Measurements from ENCODE around the gene FABP1.

The FABP1 gene

GRCh38 chr2:88090446-88091283 is 37.2 kb downstream of the FABP1 start:
- no peak overlapping the region for H3K4me3 ChIP-seq (IDR thresholded peaks at IDR 0.05; ENCODE audit: insufficient read depth, low read depth, low read length)
- no peaks in the 10 kb centered on the region for H3K36me3 ChIP-seq (ENCODE audit: insufficient read depth)
- TF ChIP-seq CTCF (conservative IDR thresholded peaks at IDR 0.05; ENCODE audit: low read depth, low read length) = no peak
- no peaks in the 10 kb centered on the region for H4K20me1 ChIP-seq (ENCODE audit: insufficient read depth)
- H3K27ac ChIP-seq = no peak overlapping the region
- no peak overlapping the region for H2AFZ ChIP-seq (ENCODE audit: low read depth)
- no peak overlapping the region for H3K4me2 ChIP-seq
- peaks cover 4% of the 10 kb centered on the region for H3K4me1 ChIP-seq (ENCODE audit: low read depth, poor library complexity, severe bottlenecking)
- H3K79me2 ChIP-seq (ENCODE audit: insufficient read depth, low read depth) = no peaks in the 10 kb centered on the region
- H3K27me3 ChIP-seq (ENCODE audit: insufficient read depth, low read depth) = no peaks in the 10 kb centered on the region
- no peak overlapping the region for H3K9ac ChIP-seq

- Histone ChIP-seq H3K79me2 (ENCODE audit: insufficient read depth, low read depth) (no peaks in the 10 kb centered on the region), H3K27me3 (ENCODE audit: insufficient read depth, low read depth) (no peaks in the 10 kb centered on the region), H3K36me3 (ENCODE audit: insufficient read depth) (no peaks in the 10 kb centered on the region)
Measured at GRCh38 chr2:88088999-88089398, 38.9 kb downstream of the FABP1 start.

GRCh38 chr2:88087763-88088162 is 40.1 kb downstream of the FABP1 start:
- Histone ChIP-seq H3K4me2 (no peak overlapping the region), H4K20me1 (ENCODE audit: insufficient read depth) (no peaks in the 10 kb centered on the region), H3K4me1 (ENCODE audit: low read depth, poor library complexity, severe bottlenecking) (peaks cover 4% of the 10 kb centered on the region), H3K9ac (no peak overlapping the region), H3K79me2 (ENCODE audit: insufficient read depth, low read depth) (no peaks in the 10 kb centered on the region), H3K36me3 (ENCODE audit: insufficient read depth) (no peaks in the 10 kb centered on the region), H2AFZ (ENCODE audit: low read depth) (no peak overlapping the region), H3K4me3 (IDR thresholded peaks at IDR 0.05; ENCODE audit: insufficient read depth, low read depth, low read length) (no peak overlapping the region), H3K27me3 (ENCODE audit: insufficient read depth, low read depth) (no peaks in the 10 kb centered on the region), H3K27ac (no peak overlapping the region)
- TF ChIP-seq CTCF (conservative IDR thresholded peaks at IDR 0.05; ENCODE audit: low read depth, low read length) = no peak

More at GRCh38 chr2:88088999-88089398, 38.9 kb downstream of the FABP1 start:
- Histone ChIP-seq H3K4me2 (no peak overlapping the region), H3K27ac (no peak overlapping the region), H3K9ac (no peak overlapping the region), H2AFZ (ENCODE audit: low read depth) (no peak overlapping the region), H4K20me1 (ENCODE audit: insufficient read depth) (no peaks in the 10 kb centered on the region), H3K4me1 (ENCODE audit: low read depth, poor library complexity, severe bottlenecking) (peaks cover 4% of the 10 kb centered on the region), H3K4me3 (IDR thresholded peaks at IDR 0.05; ENCODE audit: insufficient read depth, low read depth, low read length) (no peak overlapping the region)
- TF ChIP-seq CTCF (conservative IDR thresholded peaks at IDR 0.05; ENCODE audit: low read depth, low read length) = no peak

GRCh38 chr2:88087073-88087472 is 40.8 kb downstream of the FABP1 start:
- H3K4me1 ChIP-seq (ENCODE audit: low read depth, poor library complexity, severe bottlenecking) = no peaks in the 10 kb centered on the region
- TF ChIP-seq CTCF (conservative IDR thresholded peaks at IDR 0.05; ENCODE audit: low read depth, low read length) = no peak
- no peaks in the 10 kb centered on the region for H3K36me3 ChIP-seq (ENCODE audit: insufficient read depth)
- H3K27me3 ChIP-seq (ENCODE audit: insufficient read depth, low read depth) = no peaks in the 10 kb centered on the region
- no peak overlapping the region for H2AFZ ChIP-seq (ENCODE audit: low read depth)
- no peak overlapping the region for H3K4me2 ChIP-seq
- no peak overlapping the region for H3K9ac ChIP-seq
- H3K27ac ChIP-seq = no peak overlapping the region
- H4K20me1 ChIP-seq (ENCODE audit: insufficient read depth) = no peaks in the 10 kb centered on the region
- no peaks in the 10 kb centered on the region for H3K79me2 ChIP-seq (ENCODE audit: insufficient read depth, low read depth)
- H3K4me3 ChIP-seq (IDR thresholded peaks at IDR 0.05; ENCODE audit: insufficient read depth, low read depth, low read length) = no peak overlapping the region

Data from KMS-11 (cell line).